Lung (tissue), 12 donors: ENCODE data around the gene ELL. TPM values are rescaled to one million over a fixed set of nuclear protein-coding genes. Genes with fewer than 3 reads are reported as not detected.

Source experiments
- ATAC-seq: fragments of 200-7000 bp; cut with Tn5 transposase; one replicate; pipeline ENCODE4 v1.9.1; 2020; ENCODE audit warnings: moderate number of reproducible peaks; ENCODE audit not compliant: insufficient read depth, low FRiP score
- DNase-seq, 3 donors: peaks; one replicate each; pipeline ENCODE4 v3.0.0-alpha.2; 2013 to 2017
- H3K27ac ChIP-seq, 2 donors: one replicate each; pipeline ENCODE4 v1.5.1; 2013; ENCODE audit warnings: mild to moderate bottlenecking in 2 of 2, moderate library complexity in 2 of 2, control low read depth in 1 of 2, inconsistent platforms in 1 of 2, low read depth in 1 of 2, low read length in 1 of 2
- H3K27me3 ChIP-seq, 3 donors: one replicate each; pipeline ENCODE4 v1.5.1; 2013; ENCODE audit warnings: low read length in 2 of 3; ENCODE audit not compliant: control insufficient read depth in 3 of 3, insufficient read depth in 3 of 3
- H3K36me3 ChIP-seq, 4 donors: one replicate each; pipeline ENCODE4 v1.5.1; 2013; ENCODE audit warnings: low read length in 4 of 4, mild to moderate bottlenecking in 1 of 4, moderate library complexity in 1 of 4; ENCODE audit not compliant: control insufficient read depth in 4 of 4, insufficient read depth in 4 of 4
- H3K4me1 ChIP-seq, 5 donors: one replicate each; pipeline ENCODE4 v1.5.1; 2013; ENCODE audit warnings: low read length in 5 of 5, mild to moderate bottlenecking in 2 of 5, moderate library complexity in 1 of 5; ENCODE audit not compliant: control insufficient read depth in 5 of 5, insufficient read depth in 5 of 5
- H3K4me3 ChIP-seq: one replicate; pipeline ENCODE4 v1.5.1; 2013; ENCODE audit warnings: mild to moderate bottlenecking, control low read depth, moderate library complexity
- H3K9ac ChIP-seq, 2 donors: one replicate each; pipeline ENCODE4 v1.5.1; 2013; ENCODE audit warnings: low read length in 2 of 2, control low read depth in 1 of 2; ENCODE audit not compliant: insufficient read depth in 1 of 2
- H3K9me3 ChIP-seq, 4 donors: one replicate each; pipeline ENCODE4 v1.5.1; 2013; ENCODE audit warnings: low read length in 3 of 4, mild to moderate bottlenecking in 1 of 4, moderate library complexity in 1 of 4; ENCODE audit not compliant: control insufficient read depth in 4 of 4, insufficient read depth in 3 of 4
- WGBS, 2 donors: extraction: QIAGEN DNeasy Blood & Tissue Kit; methylation state at CpG; one replicate each; pipeline ENCODE4 v1.1.7; 2013; 5-methylcytosine and 5-hydroxymethylcytosine counted together
- polyA plus RNA-seq, 2 donors: library from polyadenylated mRNA; stranded (reverse); fragments of 200-250 nt; gene quantifications; one replicate each; pipeline ENCODE4 v1.2.1, GENCODE V29; 2013
- total RNA-seq, 2 donors: library from RNA; depleted of rRNA in 1 of 2; stranded (reverse); fragments of >200 nt in 1 of 2; gene quantifications; one replicate each; pipeline ENCODE4 v1.2.1, GENCODE V29; 2014 to 2021
- TF ChIP-seq, protein P1 (sequence below): IDR thresholded peaks from 2 replicates; pipeline ENCODE4 v1.5.1; 2012; ENCODE audit warnings: mild to moderate bottlenecking; ENCODE audit errors: control extremely low read depth, extremely low read depth
- donor health status: control.
- donor health status: control.
- donor health status: Bipolar disorder and iron deficiency.
- donor health status: healthy.
- donor health status: DM: yes; HTN: yes; CAD: no.

Gene ELL
- total and polyA plus RNA-seq, 4 donors = 9.3 to 26.8 (median 20.7) TPM

DNA sequence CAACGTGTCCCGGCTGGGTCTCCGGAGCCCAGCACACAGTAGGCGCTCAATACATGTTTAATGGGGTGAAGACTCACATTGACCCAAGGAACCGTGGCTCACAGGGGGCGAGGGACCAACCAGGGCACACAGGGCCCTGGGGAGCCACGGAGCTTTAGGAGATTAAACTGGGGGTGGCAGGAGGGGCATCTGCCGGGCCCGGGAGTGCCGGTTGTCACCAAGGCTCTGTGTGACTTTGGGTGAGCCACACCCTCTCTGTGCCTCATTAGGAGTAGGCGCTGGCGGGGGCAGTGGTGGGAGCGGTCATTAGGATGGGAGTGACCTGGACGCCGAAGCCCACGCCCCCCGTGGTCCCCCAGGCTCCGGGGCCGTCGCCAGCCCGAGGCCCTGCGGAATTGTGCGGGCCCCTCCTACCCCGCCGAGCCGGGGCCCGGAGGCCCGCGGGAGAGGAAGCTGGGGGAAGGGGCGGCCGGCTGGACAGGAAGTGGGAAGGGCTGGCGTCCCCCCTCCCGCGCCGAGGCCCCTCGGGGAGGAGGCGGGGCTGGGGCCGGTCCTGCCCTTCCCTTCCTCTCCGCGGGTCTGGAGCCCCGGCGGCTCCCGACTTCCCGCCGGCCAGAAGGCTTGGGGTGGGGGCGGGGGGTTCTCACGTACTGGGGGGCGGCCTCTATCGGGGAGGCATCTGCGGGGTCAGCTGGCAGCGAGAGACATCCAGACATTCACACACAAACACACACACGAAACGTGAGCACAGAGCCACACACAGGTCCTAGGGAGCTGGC lies 104.4 kb downstream of the ELL start:
- ATAC-seq = peak; percentile 7

DNA sequence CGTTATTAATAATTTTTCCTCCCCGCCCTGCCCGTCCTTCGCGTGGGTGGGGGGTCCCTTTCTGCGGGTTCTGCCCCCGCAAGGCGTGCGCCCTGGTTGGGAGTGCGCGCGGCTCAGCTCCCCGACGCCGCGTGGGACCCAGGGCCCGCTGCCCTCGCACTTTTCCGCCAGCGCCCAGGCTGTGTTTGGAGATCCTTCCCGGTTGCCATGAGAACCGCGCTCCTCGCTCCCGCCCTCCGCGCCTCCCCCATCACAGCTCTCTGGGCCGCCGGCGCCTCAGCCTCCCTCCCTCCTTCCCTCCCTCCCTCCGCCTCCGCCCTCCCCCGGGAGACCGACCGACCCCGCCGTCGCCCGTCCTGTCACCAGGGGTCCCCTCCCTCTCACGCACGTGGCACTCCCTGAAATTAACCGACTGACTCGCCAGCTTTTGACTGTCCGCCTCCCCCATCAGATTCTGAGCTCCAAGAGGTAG lies 105.1 kb downstream of the ELL start:
- Histone ChIP-seq H3K4me1 (peaks cover 0 to 57% (median 42%) of the 10 kb centered on the region in 5 donors), H3K9me3 (no peaks in the 10 kb centered on the region), H3K27me3 (no peaks in the 10 kb centered on the region), H3K9ac (peak overlapping the region; percentile 73 to 74), H3K36me3 (no peaks in the 10 kb centered on the region), H3K4me3 (no peak overlapping the region), H3K27ac (peak overlapping the region; percentile 89 to 95)
- WGBS, 2 donors = 0 to 1% methylated on average over 42 to 44 of the region's 44 CpGs
- ATAC-seq (peak; percentile 33), DNase-seq (peak; percentile 97 to 98 (median 98))
- TF ChIP-seq, protein P1, sequence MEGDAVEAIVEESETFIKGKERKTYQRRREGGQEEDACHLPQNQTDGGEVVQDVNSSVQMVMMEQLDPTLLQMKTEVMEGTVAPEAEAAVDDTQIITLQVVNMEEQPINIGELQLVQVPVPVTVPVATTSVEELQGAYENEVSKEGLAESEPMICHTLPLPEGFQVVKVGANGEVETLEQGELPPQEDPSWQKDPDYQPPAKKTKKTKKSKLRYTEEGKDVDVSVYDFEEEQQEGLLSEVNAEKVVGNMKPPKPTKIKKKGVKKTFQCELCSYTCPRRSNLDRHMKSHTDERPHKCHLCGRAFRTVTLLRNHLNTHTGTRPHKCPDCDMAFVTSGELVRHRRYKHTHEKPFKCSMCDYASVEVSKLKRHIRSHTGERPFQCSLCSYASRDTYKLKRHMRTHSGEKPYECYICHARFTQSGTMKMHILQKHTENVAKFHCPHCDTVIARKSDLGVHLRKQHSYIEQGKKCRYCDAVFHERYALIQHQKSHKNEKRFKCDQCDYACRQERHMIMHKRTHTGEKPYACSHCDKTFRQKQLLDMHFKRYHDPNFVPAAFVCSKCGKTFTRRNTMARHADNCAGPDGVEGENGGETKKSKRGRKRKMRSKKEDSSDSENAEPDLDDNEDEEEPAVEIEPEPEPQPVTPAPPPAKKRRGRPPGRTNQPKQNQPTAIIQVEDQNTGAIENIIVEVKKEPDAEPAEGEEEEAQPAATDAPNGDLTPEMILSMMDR = no peak

More for the DNA sequence above, 104.4 kb downstream of the ELL start:
- H3K9me3 ChIP-seq = no peaks in the 10 kb centered on the region
- 1% methylated on average over 39 to 53 of the region's 53 CpGs for WGBS, 2 donors
- no peak overlapping the region for H3K4me3 ChIP-seq
- TF ChIP-seq, protein P1 = no peak
- no peaks in the 10 kb centered on the region for H3K27me3 ChIP-seq
- no peaks in the 10 kb centered on the region for H3K36me3 ChIP-seq
- H3K27ac ChIP-seq = peak overlapping the region; percentile 89 to 95
- DNase-seq = peak; percentile 94 to 96 (median 95)
- peaks cover 0 to 57% (median 42%) of the 10 kb centered on the region in 5 donors for H3K4me1 ChIP-seq
- H3K9ac ChIP-seq = peak overlapping the region in 1 of 2 donors; percentile 56

DNA sequence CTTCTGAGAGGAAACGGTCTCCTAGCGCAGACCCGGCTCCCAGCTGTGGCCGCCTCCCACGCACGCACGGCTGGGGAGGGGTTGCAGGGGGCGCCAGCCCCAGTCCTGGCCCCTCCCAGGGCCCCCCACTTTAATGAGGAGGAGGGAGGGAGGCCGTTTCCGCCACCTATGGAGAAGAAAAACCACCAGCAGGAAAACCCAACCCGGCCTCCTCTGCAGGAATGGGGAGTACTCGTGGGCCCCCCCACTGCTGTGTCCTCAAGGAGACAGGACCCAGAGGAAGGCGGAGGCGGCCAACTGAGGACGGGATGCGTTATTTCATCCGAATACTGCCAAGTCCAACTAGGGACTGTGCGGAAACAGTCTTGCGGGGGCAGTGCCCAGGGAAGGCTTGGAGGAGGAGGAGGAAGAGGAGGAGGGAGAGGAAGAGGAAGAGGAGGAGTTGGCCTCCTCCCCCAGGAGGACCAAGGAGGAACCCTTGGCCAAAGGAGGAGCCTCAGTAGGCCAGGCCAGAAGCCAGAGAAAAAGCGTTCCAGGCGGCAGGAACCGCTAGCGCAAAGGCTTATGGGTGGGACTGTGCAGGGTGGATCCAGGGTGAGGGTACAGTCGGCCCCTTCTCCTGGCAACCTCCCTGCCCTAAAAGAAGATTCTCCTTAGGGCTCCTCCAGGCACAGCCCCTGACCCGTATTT lies 106.5 kb downstream of the ELL start:
- H3K9me3 ChIP-seq = no peaks in the 10 kb centered on the region
- peak; percentile 87 to 95 (median 89) for DNase-seq
- H3K27me3 ChIP-seq = no peaks in the 10 kb centered on the region
- no peaks in the 10 kb centered on the region for H3K36me3 ChIP-seq
- peak overlapping the region in 1 of 2 donors; percentile 74 for H3K9ac ChIP-seq
- ATAC-seq = no peak
- H3K27ac ChIP-seq = peak overlapping the region; percentile 89 to 95
- peaks cover 0 to 45% (median 37%) of the 10 kb centered on the region in 5 donors for H3K4me1 ChIP-seq
- 8 to 23% methylated on average over 24 to 25 of the region's 25 CpGs for WGBS, 2 donors
- TF ChIP-seq, protein P1 = no peak
- H3K4me3 ChIP-seq = no peak overlapping the region
